ENCODE results near the gene PRR5L.

GRCh38 chr11:36309779-36310178 is 13.7 kb downstream of the PRR5L start:
- TF ChIP-seq, protein P1, sequence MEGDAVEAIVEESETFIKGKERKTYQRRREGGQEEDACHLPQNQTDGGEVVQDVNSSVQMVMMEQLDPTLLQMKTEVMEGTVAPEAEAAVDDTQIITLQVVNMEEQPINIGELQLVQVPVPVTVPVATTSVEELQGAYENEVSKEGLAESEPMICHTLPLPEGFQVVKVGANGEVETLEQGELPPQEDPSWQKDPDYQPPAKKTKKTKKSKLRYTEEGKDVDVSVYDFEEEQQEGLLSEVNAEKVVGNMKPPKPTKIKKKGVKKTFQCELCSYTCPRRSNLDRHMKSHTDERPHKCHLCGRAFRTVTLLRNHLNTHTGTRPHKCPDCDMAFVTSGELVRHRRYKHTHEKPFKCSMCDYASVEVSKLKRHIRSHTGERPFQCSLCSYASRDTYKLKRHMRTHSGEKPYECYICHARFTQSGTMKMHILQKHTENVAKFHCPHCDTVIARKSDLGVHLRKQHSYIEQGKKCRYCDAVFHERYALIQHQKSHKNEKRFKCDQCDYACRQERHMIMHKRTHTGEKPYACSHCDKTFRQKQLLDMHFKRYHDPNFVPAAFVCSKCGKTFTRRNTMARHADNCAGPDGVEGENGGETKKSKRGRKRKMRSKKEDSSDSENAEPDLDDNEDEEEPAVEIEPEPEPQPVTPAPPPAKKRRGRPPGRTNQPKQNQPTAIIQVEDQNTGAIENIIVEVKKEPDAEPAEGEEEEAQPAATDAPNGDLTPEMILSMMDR (conservative IDR thresholded peaks at IDR 0.05; ENCODE audit: low read depth in 2 of 2), result no peak
- TF ChIP-seq JUNB (IDR thresholded peaks at IDR 0.05; ENCODE audit: unreplicated experiment) (no peak), POLR2AphosphoS5 (IDR thresholded peaks at IDR 0.05; ENCODE audit: low read depth) (no peak), ZNF331 (CRISPR knock-in tag; IDR thresholded peaks at IDR 0.05; ENCODE audit: low read depth) (no peak), EZH2phosphoT487 (IDR thresholded peaks at IDR 0.05; ENCODE audit: unreplicated experiment) (no peak), EZH2 (IDR thresholded peaks at IDR 0.05; ENCODE audit: low read depth, unreplicated experiment) (no peak), REST (IDR thresholded peaks at IDR 0.05; ENCODE audit: unreplicated experiment) (no peak), ZNF114 (CRISPR knock-in tag; IDR thresholded peaks at IDR 0.05) (no peak), STAT1 (IDR thresholded peaks at IDR 0.05; ENCODE audit: unreplicated experiment) (no peak), NANOG (IDR thresholded peaks at IDR 0.05; ENCODE audit: borderline replicate concordance) (no peak)
- TF ChIP-seq, protein P2, sequence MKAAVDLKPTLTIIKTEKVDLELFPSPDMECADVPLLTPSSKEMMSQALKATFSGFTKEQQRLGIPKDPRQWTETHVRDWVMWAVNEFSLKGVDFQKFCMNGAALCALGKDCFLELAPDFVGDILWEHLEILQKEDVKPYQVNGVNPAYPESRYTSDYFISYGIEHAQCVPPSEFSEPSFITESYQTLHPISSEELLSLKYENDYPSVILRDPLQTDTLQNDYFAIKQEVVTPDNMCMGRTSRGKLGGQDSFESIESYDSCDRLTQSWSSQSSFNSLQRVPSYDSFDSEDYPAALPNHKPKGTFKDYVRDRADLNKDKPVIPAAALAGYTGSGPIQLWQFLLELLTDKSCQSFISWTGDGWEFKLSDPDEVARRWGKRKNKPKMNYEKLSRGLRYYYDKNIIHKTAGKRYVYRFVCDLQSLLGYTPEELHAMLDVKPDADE (IDR thresholded peaks at IDR 0.05), result no peak

Data from GM23338 (cell line).